Measurements from ENCODE around the gene GIPC3.
A peak's percentile ranks its signal among the peaks of the same experiment; 100 is the strongest.

- no peak for TF ChIP-seq YY1 (IDR thresholded peaks at IDR 0.05; ENCODE audit: low read depth)
- peak; percentile 67; the same call in 1 of the 2 replicates for TF ChIP-seq SIN3A (IDR thresholded peaks at IDR 0.05; ENCODE audit: borderline replicate concordance, low read depth, low read length)
- no peak for TF ChIP-seq RFX5 (IDR thresholded peaks at IDR 0.05; ENCODE audit: low read length)
- TF ChIP-seq USF1 (IDR thresholded peaks at IDR 0.05; ENCODE audit: borderline replicate concordance, low read depth), result no peak
Measured at GRCh38 chr19:3580156-3580934, 4.9 kb upstream of the GIPC3 start.

Measured in SK-N-SH (cell line).